IgD-negative memory B cell (primary cell): Measurements from ENCODE around the gene LRRC9. TPM values are rescaled to one million over a fixed set of nuclear protein-coding genes. Genes with fewer than 3 reads are reported as not detected.
"Not testable (repeated sequence)": the region's sequence is repeated elsewhere in the genome, so short reads cannot be mapped to it uniquely, and the experiment has no call there.

ENCODE experiments used
- H3K27ac Mint-ChIP-seq, 3 donors: one replicate each; pipeline ENCODE4 v1.8.0; 2020 to 2022; ENCODE audit warnings: mild to moderate bottlenecking in 3 of 3, mixed read lengths in 3 of 3, moderate library complexity in 1 of 3
- H3K27me3 Mint-ChIP-seq: one replicate; pipeline ENCODE4 v1.8.0; 2021; ENCODE audit warnings: mixed read lengths
- H3K36me3 Mint-ChIP-seq: one replicate; pipeline ENCODE4 v1.8.0; 2020; ENCODE audit warnings: mild to moderate bottlenecking, mixed read lengths
- H3K4me1 Mint-ChIP-seq, 3 donors: one replicate each; pipeline ENCODE4 v1.8.0; 2020 to 2022; ENCODE audit warnings: mixed read lengths in 3 of 3, mild to moderate bottlenecking in 1 of 3
- H3K4me3 Mint-ChIP-seq, 4 donors: one replicate each; pipeline ENCODE4 v1.8.0; 2020 to 2022; ENCODE audit warnings: mild to moderate bottlenecking in 4 of 4, mixed read lengths in 4 of 4, moderate library complexity in 3 of 4
- H3K9me3 Mint-ChIP-seq, 3 donors: one replicate each; pipeline ENCODE4 v1.8.0; 2020 to 2021; ENCODE audit warnings: mixed read lengths in 3 of 3, mild to moderate bottlenecking in 1 of 3
- polyA plus RNA-seq: library from polyadenylated mRNA; unstranded; fragments of 300-500 nt; fragmentation: Illumina TruSeq; gene quantifications from one replicate; pipeline ENCODE4 v1.2.3, GENCODE V29; 2021

Gene LRRC9
- polyA plus RNA-seq, 1 donor from 2014 or later, result not detected

DNA sequence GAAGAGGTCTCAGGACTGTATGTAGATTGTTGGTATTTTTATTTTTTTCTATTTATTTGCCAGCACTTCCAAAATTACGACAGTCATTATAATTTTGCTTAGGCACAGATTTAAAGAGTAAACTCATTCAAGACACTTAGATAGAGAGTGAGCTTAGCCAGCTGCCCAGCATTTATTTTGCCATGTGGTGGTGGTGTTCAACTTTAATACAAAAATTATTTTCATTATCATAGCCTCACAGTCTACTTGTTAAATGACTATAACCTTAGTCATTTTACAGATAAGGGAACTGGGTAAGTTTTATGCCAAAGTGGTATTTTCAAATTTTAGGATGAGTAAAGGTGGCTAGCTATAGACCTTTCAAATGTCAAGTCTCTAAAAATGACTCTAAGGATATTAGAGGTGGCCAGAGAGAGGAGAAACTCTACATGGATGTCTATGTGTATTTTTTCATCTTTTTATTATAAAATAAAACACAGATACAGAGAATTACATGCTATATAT is 66.7 kb downstream of the LRRC9 start:
- peaks cover 1% of the 10 kb centered on the region for H3K36me3 Mint-ChIP-seq
- H3K4me3 Mint-ChIP-seq, result no peak overlapping the region
- no peak overlapping the region for H3K27ac Mint-ChIP-seq
- H3K4me1 Mint-ChIP-seq, result no peaks in the 10 kb centered on the region
- H3K27me3 Mint-ChIP-seq, result no peaks in the 10 kb centered on the region
- no peaks in the 10 kb centered on the region for H3K9me3 Mint-ChIP-seq

DNA sequence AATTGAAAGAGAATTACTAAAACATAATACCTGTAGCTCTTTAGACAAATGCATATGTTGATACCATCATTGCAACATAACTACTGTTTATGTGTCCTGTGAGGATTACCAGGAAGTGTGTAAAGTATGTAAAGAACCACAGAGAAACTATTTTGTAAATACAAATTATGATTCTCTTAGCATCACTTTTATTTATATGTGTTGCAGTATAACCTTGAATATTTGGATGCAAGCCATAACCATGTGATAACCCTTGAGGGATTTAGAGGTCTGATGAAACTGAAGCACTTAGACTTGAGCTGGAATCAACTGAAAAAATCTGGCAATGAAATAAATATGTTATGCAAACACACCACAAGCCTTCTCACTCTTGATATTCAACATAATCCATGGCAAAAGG is 77.5 kb downstream of the LRRC9 start:
- Mint-ChIP-seq H3K27me3 (peaks cover 3% of the 10 kb centered on the region), H3K36me3 (no peaks in the 10 kb centered on the region), H3K4me1 (no peaks in the 10 kb centered on the region), H3K4me3 (no peak overlapping the region), H3K27ac (no peak overlapping the region), H3K9me3 (no peaks in the 10 kb centered on the region)

DNA sequence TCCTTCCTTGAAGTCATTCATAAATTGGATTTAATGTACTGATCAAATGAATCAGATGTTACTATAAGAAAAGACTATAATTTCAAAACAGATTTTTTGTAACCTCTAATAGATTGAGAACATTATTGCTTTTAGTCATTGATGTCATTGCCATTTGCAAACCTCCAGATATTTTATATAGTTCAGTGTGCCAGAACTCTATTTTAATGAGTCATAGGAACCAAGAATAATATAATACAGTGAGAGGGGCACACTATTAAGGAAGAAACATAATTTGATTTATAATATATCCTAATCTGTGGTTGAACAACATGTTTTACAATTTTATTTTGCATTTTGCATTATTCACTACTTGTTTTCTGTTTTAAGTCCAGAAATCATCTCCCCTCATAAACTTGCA is 78.0 kb downstream of the LRRC9 start:
- Mint-ChIP-seq H3K4me1 (no peaks in the 10 kb centered on the region), H3K27ac (no peak overlapping the region), H3K36me3 (no peaks in the 10 kb centered on the region)

DNA sequence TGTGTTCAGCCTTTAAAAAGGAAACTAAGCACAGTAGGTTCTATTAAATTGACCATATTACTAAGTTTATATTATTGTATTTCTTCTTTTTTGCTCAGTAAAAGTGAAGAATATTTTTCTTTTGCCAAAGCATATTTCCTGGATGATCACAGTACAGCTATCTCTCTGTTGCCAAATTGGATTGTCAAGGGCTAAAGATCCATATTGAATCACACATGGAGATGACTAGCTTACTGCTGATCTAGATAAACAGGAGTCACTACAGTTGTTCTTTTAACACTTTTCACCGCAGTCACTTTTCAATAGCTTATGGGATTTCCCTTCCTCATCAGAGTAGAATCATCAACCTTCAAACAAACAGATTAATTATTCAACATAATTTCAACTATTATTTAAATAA is 78.6 kb downstream of the LRRC9 start:
- no peak overlapping the region for H3K4me3 Mint-ChIP-seq

More for the DNA sequence above, 78.0 kb downstream of the LRRC9 start:
- Mint-ChIP-seq H3K4me3 (no peak overlapping the region), H3K27me3 (no peaks in the 10 kb centered on the region), H3K9me3 (no peaks in the 10 kb centered on the region)

DNA sequence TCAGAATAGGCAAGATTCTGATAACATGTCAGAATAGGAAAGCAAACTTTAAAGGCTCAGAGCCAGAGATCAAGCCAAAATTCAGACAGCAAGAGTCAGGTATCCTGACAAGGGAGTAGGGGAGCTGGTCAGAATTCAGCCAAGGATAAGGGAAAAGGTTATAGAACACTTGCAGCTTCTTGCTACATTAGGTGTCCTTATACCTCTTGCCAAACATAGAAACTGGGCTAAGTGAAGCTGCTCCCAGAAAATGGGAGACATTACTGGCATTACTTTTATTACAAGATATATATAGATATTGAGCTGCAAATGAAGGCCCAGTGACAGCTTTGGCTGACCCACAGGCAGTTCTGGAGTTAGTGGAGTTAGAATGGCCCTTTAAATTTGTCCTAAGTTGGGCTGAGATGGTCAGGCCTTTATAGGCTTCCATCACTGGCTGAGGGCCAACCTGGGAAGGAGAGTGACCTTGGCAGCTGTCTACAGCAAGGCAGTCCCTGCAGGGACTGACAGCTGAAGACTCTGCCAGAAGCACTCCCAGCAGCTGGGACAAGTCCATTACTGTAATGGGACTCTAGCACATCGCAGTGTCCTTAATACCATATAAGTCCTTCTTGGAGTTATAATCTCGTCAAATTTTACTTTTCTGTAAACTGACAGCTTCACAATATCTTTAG is 83.0 kb downstream of the LRRC9 start:
- Mint-ChIP-seq H3K36me3 (no peaks in the 10 kb centered on the region), H3K27me3 (peaks cover 5% of the 10 kb centered on the region), H3K4me1 (no peaks in the 10 kb centered on the region), H3K27ac (no peak overlapping the region), H3K4me3 (no peak overlapping the region), H3K9me3 (no peaks in the 10 kb centered on the region)

More for the DNA sequence above, 78.6 kb downstream of the LRRC9 start:
- Mint-ChIP-seq H3K4me1 (no peaks in the 10 kb centered on the region), H3K9me3 (no peaks in the 10 kb centered on the region), H3K36me3 (no peaks in the 10 kb centered on the region), H3K27me3 (no peaks in the 10 kb centered on the region), H3K27ac (no peak overlapping the region)

DNA sequence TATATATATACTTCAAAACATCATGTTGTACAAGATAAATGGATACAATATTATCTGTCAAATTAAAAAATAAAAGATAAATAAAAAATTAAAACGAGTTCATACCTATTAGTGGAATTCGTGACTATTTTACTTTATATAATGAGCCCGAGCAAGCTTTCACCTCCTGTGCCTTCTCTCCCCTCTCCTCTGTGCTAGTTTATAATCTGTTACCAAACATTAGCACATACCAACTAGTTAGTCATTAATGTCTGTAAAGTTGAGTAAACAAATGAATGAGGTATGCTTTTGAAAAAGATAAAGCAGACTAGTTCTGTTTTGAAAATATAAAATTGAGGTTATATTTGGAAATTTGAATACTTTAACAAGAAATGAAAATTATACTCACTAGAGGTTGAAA is 84.0 kb downstream of the LRRC9 start:
- Mint-ChIP-seq H3K27ac (no peak overlapping the region), H3K36me3 (no peaks in the 10 kb centered on the region), H3K9me3 (peaks cover 0 to under 1% (median under 1%) of the 10 kb centered on the region in 3 donors), H3K4me1 (no peaks in the 10 kb centered on the region), H3K4me3 (no peak overlapping the region), H3K27me3 (peaks cover 5% of the 10 kb centered on the region)

DNA sequence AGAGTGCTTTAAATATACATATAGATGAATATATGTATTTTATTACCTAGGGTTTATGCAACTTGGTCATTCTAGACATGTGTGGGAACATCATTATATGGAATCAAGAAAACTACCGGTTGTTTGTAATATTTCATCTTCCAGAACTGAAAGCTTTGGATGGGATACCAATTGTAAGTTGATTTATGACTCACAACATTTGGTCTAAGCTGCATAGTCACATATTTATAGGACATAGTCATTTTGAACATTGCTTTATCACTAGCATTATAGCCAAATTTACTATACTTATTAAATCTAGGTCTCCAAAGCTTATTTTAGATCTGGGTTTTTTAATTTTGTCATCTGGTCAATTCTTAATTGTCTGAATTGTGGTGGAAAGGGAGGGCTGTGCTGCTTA is 88.1 kb downstream of the LRRC9 start:
- Mint-ChIP-seq H3K4me3 (no peak overlapping the region), H3K4me1 (no peaks in the 10 kb centered on the region), H3K27ac (no peak overlapping the region), H3K27me3 (peaks cover 10% of the 10 kb centered on the region), H3K9me3 (peaks cover 6 to 9% (median 9%) of the 10 kb centered on the region in 3 donors), H3K36me3 (peaks cover 2% of the 10 kb centered on the region)

DNA sequence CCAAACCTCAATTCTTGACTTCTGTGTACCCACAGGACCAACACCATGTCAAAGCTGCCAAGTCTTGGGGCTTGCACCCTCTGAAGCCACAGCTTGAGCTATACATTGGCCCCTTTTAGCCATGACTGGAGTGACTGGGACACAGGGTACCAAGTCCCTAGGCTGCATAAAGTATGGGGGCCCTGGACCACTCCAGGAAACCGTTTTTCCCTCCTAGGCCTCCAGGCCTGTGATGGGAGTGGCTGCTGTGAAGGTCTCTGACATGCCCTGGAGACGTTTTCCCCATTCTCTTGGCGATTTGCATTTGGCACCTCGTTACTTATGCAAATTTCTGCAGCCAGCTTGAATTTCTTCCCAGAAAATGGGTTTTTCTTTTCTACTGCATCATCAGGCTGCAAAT is 90.3 kb downstream of the LRRC9 start:
- Mint-ChIP-seq H3K27me3 (peaks cover 12% of the 10 kb centered on the region), H3K9me3 (peaks cover 6 to 20% (median 9%) of the 10 kb centered on the region in 3 donors)
- not testable (repeated sequence) for H3K4me1 Mint-ChIP-seq, H3K27ac Mint-ChIP-seq, H3K36me3 Mint-ChIP-seq, H3K4me3 Mint-ChIP-seq

DNA sequence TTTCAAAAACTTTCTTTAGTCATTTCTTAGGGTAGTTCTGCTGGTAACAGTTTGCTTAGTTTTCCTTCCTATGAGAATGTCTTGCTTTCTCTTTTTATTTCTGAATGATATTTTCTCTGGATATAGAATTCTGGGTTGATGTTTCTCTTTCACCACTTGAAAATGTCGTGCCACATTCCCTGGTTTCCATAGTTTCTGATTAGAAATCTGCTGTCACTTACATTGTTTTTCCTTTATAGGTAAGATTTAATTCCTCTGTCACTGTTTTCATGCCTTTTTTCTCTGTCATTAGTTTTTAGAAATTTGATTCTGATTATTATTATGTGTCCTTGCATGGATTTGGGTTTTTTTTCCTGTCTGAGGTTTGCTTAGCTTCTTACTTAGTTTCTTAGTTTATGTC is 94.5 kb downstream of the LRRC9 start:
- H3K27ac Mint-ChIP-seq, result no peak overlapping the region

DNA sequence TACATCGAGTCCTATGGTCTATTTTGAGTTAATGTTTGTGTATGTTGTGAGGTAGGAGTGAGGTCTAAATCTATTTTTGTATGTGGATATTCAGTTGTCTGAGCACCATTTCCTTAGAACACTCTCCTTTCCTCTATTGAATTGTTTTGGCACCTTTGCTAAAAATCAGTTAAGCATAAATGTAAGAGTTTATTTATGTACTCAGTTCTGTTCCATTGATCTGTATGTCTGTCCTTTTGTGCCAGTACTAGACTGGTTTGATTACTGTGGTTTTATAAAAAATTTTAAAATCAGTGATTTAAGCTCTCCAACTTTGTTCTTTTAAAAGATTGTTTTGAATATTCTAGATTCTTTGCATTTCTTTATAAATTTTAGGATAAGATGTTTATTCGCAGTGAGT is 101.7 kb downstream of the LRRC9 start:
- no peak overlapping the region for H3K4me3 Mint-ChIP-seq
- peaks cover 1% of the 10 kb centered on the region for H3K36me3 Mint-ChIP-seq
- peaks cover 5% of the 10 kb centered on the region for H3K27me3 Mint-ChIP-seq
- H3K27ac Mint-ChIP-seq, result no peak overlapping the region
- H3K4me1 Mint-ChIP-seq, result no peaks in the 10 kb centered on the region
- H3K9me3 Mint-ChIP-seq, result peaks cover 0 to 1% (median 0%) of the 10 kb centered on the region in 3 donors

More for the DNA sequence above, 94.5 kb downstream of the LRRC9 start:
- H3K4me3 Mint-ChIP-seq, result no peak overlapping the region
- no peaks in the 10 kb centered on the region for H3K4me1 Mint-ChIP-seq
- peaks cover 7% of the 10 kb centered on the region for H3K27me3 Mint-ChIP-seq
- peaks cover 3 to 16% (median 5%) of the 10 kb centered on the region in 3 donors for H3K9me3 Mint-ChIP-seq
- peaks cover 1% of the 10 kb centered on the region for H3K36me3 Mint-ChIP-seq

DNA sequence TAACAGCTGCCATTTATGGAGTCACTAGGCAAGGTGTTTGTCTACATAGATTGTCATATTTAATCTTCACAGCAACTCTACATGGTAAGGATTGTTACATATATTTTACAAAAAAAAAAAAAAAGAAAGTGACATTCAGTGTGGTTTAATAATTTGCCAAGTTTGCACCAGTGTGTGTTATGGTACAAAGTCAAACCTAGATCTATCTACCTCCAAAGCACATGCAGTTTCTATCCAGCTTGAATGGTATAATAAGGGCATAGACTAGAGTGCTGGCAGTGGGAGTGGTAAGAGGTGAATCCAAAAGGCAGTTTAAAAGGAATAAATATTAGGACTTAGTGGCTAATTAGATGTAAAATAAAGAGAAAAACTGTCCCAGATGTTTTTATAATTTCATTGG is 105.6 kb downstream of the LRRC9 start:
- H3K4me1 Mint-ChIP-seq, result no peaks in the 10 kb centered on the region
- no peak overlapping the region for H3K4me3 Mint-ChIP-seq
- H3K36me3 Mint-ChIP-seq, result no peaks in the 10 kb centered on the region
- no peak overlapping the region for H3K27ac Mint-ChIP-seq
- peaks cover 0 to 1% (median 0%) of the 10 kb centered on the region in 3 donors for H3K9me3 Mint-ChIP-seq
- peaks cover 5% of the 10 kb centered on the region for H3K27me3 Mint-ChIP-seq

DNA sequence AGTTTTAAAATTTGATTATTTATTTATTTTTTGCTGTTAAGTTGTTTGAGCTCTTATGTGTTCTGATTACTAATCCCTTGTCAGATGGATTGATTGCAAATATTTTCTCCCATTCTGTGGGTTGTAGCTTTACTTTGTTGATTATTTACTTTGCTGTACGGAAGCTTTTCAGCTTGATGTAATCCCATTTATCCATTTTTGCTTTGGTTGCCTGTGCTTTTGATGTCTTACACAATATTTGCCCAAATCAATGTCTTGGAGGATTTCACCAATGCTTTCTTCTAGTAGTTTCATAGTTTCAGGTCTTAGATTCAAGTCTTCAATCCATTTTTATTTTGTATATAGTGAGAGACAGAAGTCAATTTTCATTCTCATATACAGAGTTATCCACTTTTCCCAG is 115.2 kb downstream of the LRRC9 start:
- peaks cover 0 to 10% (median 0%) of the 10 kb centered on the region in 3 donors for H3K9me3 Mint-ChIP-seq
- H3K4me3 Mint-ChIP-seq, result no peak overlapping the region
- peaks cover 3% of the 10 kb centered on the region for H3K27me3 Mint-ChIP-seq
- H3K4me1 Mint-ChIP-seq, result no peaks in the 10 kb centered on the region
- no peaks in the 10 kb centered on the region for H3K36me3 Mint-ChIP-seq
- H3K27ac Mint-ChIP-seq, result no peak overlapping the region

DNA sequence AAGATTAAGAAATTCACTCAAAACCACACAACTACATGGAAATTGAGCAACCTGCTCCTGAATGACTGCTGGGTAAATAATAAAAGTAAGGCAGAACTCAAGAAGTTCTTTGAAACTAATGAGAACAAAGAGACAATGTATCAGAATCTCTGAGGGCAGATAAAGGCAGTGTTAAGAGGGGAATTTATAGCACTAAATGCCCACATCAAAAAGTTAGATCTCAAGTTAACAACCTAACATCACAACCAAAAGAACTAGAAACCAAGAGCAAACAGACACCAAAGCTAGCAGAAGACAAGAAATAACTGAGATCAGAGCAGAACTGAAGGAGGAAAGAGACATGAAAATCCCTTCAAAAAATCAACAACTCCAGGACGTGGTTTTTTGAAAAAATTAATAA is 128.0 kb downstream of the LRRC9 start:
- H3K27me3 Mint-ChIP-seq, result peaks cover 15% of the 10 kb centered on the region
- H3K9me3 Mint-ChIP-seq, result peaks cover 3 to 13% (median 11%) of the 10 kb centered on the region in 3 donors
- H3K4me1 Mint-ChIP-seq, H3K36me3 Mint-ChIP-seq, H3K4me3 Mint-ChIP-seq: not testable (repeated sequence)
- H3K27ac Mint-ChIP-seq, result peak overlapping the region in 1 of 3 donors; percentile 78

DNA sequence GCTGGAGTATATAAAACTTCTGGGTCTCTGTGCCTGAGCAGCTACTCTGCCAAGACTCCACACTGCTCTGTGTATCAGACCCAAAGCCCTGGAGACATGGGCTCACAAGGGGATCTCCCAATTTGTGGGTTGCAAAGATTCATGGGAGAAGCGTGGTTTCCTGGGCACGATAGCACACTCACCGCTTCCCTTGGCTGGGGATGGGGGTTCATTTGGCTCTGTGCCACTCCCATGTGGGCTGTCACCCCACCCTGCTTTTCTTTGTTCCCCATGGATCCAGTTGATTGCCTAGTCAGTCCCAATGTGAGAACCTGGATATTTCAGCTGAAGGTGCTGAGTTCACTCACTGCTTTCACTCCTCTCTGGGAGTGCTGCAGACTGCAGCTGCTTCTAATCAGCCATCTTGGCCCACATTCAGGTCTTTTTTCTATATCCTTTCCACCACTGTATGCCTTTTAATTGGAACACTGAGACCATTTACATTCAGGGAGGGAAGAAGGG is 131.8 kb downstream of the LRRC9 start:
- Mint-ChIP-seq H3K27ac (no peak overlapping the region), H3K4me3 (peak overlapping the region in 1 of 4 donors; percentile 57), H3K9me3 (peaks cover 0 to 4% (median 0%) of the 10 kb centered on the region in 3 donors), H3K27me3 (peaks cover 12% of the 10 kb centered on the region), H3K4me1 (peaks cover 0 to 8% (median 0%) of the 10 kb centered on the region in 3 donors), H3K36me3 (no peaks in the 10 kb centered on the region)

DNA sequence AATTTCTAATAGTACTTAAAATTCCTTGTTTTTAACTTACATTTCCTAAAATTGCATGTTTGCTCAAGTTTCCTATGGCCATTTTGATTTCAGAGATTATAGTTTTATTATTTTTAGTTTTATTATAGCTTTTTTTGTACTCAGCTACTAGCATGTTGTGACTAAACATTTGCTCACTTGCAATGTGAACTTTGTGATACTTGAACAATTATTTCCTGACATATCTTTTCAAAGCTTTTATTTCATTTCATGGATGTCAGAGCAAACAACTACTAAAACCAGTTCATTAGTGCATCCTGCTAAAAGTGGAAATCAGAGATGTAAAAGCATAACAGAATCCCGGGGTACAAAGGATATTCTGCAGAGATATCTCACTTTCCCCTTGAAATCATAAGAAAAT is 138.1 kb downstream of the LRRC9 start:
- Mint-ChIP-seq H3K27me3 (peaks cover 6% of the 10 kb centered on the region), H3K4me3 (no peak overlapping the region), H3K9me3 (peaks cover 0 to 4% (median 0%) of the 10 kb centered on the region in 3 donors), H3K4me1 (no peaks in the 10 kb centered on the region), H3K36me3 (no peaks in the 10 kb centered on the region), H3K27ac (no peak overlapping the region)

DNA sequence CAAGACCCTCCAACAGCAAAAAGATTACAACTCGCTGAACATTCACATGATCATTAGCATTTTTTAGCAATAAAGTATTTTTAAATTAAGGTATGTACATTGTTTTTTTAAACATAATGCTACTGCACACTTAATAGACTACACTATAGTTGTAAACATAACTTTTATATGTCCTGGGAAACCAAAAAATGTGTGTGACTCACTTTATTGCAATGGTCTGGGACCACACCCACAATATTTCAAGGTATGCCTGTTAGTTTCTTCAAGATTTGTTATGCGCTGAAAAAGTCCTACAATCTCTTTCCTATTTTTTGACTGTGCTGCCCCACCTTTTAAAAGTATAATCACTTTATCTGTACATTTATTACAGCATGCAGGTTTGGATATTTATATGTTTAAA is 141.4 kb downstream of the LRRC9 start:
- Mint-ChIP-seq H3K27ac (no peak overlapping the region), H3K4me3 (no peak overlapping the region), H3K27me3 (peaks cover 4% of the 10 kb centered on the region), H3K4me1 (no peaks in the 10 kb centered on the region), H3K9me3 (no peaks in the 10 kb centered on the region), H3K36me3 (no peaks in the 10 kb centered on the region)
